NT2/D1 (cell line): Measurements from ENCODE around the gene TTR.

Source experiments
- YY1 ChIP-seq: IDR thresholded peaks from 2 replicates; pipeline ENCODE4 v1.6.1; 2011; ENCODE audit not compliant: insufficient read length, insufficient read depth
- ZNF274 ChIP-seq: IDR thresholded peaks from 2 replicates; pipeline ENCODE4 v1.6.1; 2011; ENCODE audit warnings: mild to moderate bottlenecking, low read depth, low read length

GRCh38 chr18:31553800-31554199 is 37.9 kb upstream of the TTR start:
- no peak for TF ChIP-seq YY1
- no peak for TF ChIP-seq ZNF274
